Cardiac muscle cell (in vitro differentiated cells and primary cell): ENCODE results near the gene ARL9. TPM values are rescaled to one million over a fixed set of nuclear protein-coding genes. Genes with fewer than 3 reads are reported as not detected.
"Not testable (repeated sequence)": the region's sequence is repeated elsewhere in the genome, so short reads cannot be mapped to it uniquely, and the experiment has no call there.

ENCODE experiments used
- DNase-seq, 2 donors: peaks; one replicate each; pipeline versions ENCODE4 v3.0.0 to v3.0.0-alpha.2; 2010 to 2017; ENCODE audit warnings: low read depth in 1 of 2, low spot score in 1 of 2
- H3K27ac ChIP-seq: fragments of 200-600 bp; sonication (generic); 2 replicates; pipeline ENCODE4 v1.5.1; 2016
- H3K27me3 ChIP-seq: fragments of 200-600 bp; sonication (generic); 2 replicates; pipeline ENCODE4 v1.6.0; 2016; ENCODE audit warnings: control low read depth
- H3K36me3 ChIP-seq: fragments of 200-600 bp; sonication (generic); 2 replicates; pipeline ENCODE4 v1.5.1; 2016; ENCODE audit warnings: control low read depth
- H3K4me1 ChIP-seq: fragments of 200-600 bp; sonication (generic); 2 replicates; pipeline ENCODE4 v1.8.1; 2017; ENCODE audit warnings: low read depth, mild to moderate bottlenecking, mixed run types
- H3K4me3 ChIP-seq: fragments of 200-600 bp; sonication (generic); 2 replicates; pipeline ENCODE4 v1.5.1; 2016; ENCODE audit warnings: mild to moderate bottlenecking
- H3K9me3 ChIP-seq: fragments of 200-600 bp; sonication (generic); 2 replicates; pipeline ENCODE4 v1.5.1; 2017; ENCODE audit warnings: low read depth, mild to moderate bottlenecking, control low read depth
- polyA plus RNA-seq: library from polyadenylated mRNA; unstranded; fragments of >200 nt; fragmentation: Nextera tagmentation; extraction: Ambion mirVana; gene quantifications from 2 replicates; pipeline ENCODE4 v1.2.1, GENCODE V29; 2016
- total RNA-seq: library from RNA; depleted of rRNA; stranded (reverse); fragments of >200 nt; gene quantifications from 2 replicates; pipeline ENCODE4 v1.2.3, GENCODE V29; 2016
- TF ChIP-seq, protein P1 (sequence below): IDR thresholded peaks from 2 replicates; pipeline ENCODE4 v1.5.1; 2012; ENCODE audit warnings: low read depth, mild to moderate bottlenecking, low read length

ARL9 gene
- total and polyA plus RNA-seq, 2 experiments from 2014 or later = 0.06 to 0.98 TPM

DNA sequence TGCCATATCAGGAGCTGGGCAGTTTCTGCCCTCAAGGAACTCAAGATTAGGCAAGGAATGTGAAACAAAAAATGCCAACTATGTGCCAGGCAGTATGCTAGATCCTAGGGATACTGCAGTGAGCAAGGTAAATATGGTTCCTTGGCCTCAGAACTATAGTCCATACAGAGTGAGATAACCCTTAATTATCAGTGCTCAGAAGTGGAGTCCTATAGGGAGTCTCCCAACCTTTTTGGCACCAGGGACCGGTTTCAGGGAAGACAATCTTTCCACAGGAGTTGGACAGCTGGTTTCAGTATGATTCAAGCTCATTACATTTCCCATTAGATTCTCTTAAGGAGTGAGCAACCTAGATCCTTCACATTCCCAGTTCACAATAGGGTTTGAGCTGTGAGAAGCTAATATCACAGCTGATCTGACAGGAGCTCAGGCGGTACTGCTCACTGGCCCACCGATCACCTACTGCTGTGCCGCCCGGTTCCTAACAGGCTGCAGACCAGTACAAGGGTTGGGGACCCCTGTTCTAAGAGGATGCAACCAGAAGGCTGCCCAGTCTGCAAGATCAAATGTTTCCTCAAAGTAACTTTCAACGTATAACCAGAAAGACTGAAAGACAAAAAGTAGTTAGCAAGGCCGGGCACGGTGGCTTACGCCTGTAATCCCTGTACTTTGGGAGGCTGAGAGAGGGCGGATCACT is 39.8 kb upstream of the ARL9 start:
- TF ChIP-seq, protein P1, sequence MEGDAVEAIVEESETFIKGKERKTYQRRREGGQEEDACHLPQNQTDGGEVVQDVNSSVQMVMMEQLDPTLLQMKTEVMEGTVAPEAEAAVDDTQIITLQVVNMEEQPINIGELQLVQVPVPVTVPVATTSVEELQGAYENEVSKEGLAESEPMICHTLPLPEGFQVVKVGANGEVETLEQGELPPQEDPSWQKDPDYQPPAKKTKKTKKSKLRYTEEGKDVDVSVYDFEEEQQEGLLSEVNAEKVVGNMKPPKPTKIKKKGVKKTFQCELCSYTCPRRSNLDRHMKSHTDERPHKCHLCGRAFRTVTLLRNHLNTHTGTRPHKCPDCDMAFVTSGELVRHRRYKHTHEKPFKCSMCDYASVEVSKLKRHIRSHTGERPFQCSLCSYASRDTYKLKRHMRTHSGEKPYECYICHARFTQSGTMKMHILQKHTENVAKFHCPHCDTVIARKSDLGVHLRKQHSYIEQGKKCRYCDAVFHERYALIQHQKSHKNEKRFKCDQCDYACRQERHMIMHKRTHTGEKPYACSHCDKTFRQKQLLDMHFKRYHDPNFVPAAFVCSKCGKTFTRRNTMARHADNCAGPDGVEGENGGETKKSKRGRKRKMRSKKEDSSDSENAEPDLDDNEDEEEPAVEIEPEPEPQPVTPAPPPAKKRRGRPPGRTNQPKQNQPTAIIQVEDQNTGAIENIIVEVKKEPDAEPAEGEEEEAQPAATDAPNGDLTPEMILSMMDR = no peak
- Histone ChIP-seq H3K27me3 (no peaks in the 10 kb centered on the region), H3K4me1 (peaks cover 27% of the 10 kb centered on the region), H3K4me3 (peak overlapping the region; percentile 94), H3K36me3 (peaks cover under 1% of the 10 kb centered on the region), H3K27ac (no peak overlapping the region), H3K9me3 (no peaks in the 10 kb centered on the region)
- DNase-seq = peak in 1 of 2 donors; percentile 39

DNA sequence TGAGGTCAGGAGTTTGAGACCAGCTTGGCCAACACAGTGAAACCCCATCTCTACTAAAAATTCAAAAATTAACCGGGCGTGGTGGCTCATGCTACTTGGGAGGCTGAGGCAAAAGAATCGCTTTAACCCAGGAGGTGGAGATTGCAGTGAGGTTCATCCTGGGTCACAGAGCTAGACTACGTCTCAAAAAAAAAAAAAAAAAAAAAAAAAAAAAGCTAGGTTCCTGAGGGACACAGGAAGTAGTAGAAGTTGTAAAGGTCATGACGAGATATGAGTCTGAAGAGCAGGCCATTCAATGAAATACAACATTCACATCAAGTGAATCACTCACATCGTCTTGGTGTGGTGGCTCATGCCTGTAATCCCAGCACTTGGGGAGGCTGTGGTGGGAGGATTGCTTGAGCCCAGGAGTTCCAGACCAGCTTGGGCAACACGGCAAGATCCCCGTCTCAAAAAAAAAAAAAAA is 39.3 kb upstream of the ARL9 start:
- H3K36me3 ChIP-seq, H3K27me3 ChIP-seq, H3K9me3 ChIP-seq: not testable (repeated sequence)
- Histone ChIP-seq H3K27ac (peak overlapping the region; percentile 94), H3K4me3 (peak overlapping the region; percentile 94), H3K4me1 (peaks cover 27% of the 10 kb centered on the region)
- peak in 1 of 2 donors; percentile 67 for DNase-seq

DNA sequence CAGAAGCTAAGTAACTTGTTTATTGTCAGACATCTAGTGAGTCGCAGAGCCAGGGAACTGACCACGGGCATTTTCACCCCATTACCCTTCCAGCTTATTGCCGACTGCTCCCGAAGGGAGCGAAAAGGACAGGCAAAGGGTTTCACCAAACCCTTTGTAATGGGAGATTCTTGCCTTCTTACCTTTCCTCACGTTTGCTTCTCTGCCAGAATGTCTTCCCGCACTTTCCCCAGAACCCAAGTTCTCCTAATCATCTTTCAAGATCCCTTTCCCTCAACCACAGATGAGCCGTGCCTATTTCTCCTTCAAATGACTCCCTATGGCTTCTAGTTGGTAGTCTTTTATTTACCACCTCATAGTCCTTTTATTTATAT is 38.7 kb upstream of the ARL9 start:
- Histone ChIP-seq H3K27me3 (no peaks in the 10 kb centered on the region), H3K27ac (peak overlapping the region; percentile 94), H3K4me3 (peak overlapping the region; percentile 94), H3K36me3 (peaks cover 12% of the 10 kb centered on the region), H3K4me1 (peaks cover 25% of the 10 kb centered on the region), H3K9me3 (no peaks in the 10 kb centered on the region)
- TF ChIP-seq, protein P1 = no peak
- DNase-seq = no peak

DNA sequence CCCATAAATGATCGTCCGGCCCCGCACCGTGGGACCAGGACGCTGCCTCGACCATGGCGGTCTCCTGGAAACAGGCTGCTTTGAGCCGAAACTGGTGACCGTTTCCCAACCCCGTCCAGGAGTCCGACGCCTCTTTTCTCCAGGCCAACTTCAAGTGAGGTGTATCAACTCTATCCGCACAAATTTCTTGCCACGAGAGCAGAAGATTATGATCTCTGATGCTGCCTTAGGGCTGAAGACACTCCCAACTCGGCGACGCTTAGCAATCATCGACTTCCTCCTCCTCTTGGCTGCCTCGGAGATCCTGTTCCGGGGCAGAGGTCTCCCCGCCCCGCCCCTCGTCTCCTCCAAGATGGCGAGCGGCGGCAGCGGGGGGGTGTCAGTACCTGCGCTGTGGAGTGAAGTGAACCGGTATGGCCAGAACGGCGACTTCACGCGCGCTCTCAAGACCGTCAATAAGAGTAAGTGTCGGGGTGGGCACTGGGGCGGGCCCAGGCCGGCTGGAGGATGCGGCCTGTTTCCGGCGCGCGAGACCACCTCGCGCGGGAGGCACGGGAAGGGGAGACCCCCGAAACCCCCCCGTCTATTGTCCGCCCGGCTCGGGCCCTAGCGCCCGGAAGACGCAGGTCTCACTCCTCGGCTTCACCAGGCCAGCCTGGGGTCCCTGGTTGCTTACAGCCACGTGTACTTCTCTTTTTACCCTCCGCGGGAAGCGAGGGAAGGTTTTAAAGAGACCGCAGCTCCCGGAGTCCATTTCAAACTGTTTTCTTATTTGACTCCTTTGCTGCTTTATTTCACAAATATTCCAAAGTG is 38.1 kb upstream of the ARL9 start, which contains the start of gene SRP72:
Gene SRP72, plus strand, starts transcription at position 334 of the 813 bp plus-strand sequence. Its CDS starts 19 bp downstream, at position 353.
- peaks cover 21% of the 10 kb centered on the region for H3K4me1 ChIP-seq
- peaks cover 16% of the 10 kb centered on the region for H3K36me3 ChIP-seq
- TF ChIP-seq, protein P1 = no peak
- no peaks in the 10 kb centered on the region for H3K9me3 ChIP-seq
- DNase-seq = peak; percentile 91
- H3K27me3 ChIP-seq = no peaks in the 10 kb centered on the region
- peak within 1 kb of the TSS; percentile 94 for H3K27ac ChIP-seq
- peak within 1 kb of the TSS; percentile 94 for H3K4me3 ChIP-seq

DNA sequence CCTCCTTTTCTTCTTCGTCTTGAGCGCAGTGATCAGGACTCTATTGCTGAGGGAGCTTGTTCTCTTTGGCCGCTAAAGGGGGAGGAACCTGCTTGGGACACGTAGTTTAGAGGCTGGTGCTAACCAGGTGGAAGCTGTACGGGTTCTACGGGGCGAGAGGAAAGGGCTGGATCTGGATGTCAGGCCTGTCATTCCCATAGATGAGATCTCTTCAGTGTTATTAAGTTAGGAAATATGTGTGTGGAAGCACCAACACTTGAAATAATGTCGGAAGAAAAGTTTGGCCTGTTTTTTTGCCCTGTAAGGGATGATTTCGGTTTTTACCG is 37.5 kb upstream of the ARL9 start:
- H3K27me3 ChIP-seq = no peaks in the 10 kb centered on the region
- peak; percentile 35 to 55 for DNase-seq
- peak overlapping the region; percentile 94 for H3K27ac ChIP-seq
- TF ChIP-seq, protein P1 = no peak
- peaks cover 21% of the 10 kb centered on the region for H3K4me1 ChIP-seq
- peak overlapping the region; percentile 94 for H3K4me3 ChIP-seq
- H3K36me3 ChIP-seq = peaks cover 21% of the 10 kb centered on the region
- no peaks in the 10 kb centered on the region for H3K9me3 ChIP-seq
